ENCODE results near the gene ZNF701. TPM values are rescaled to one million over a fixed set of nuclear protein-coding genes. Genes with fewer than 3 reads are reported as not detected.

Gene ZNF701
- total RNA-seq, 4 donors from 2014 or later = 10.8 to 16.8 (median 11.8) TPM

- Histone ChIP-seq H3K27ac (no peak overlapping the region), H3K9me3 (no peaks in the 10 kb centered on the region), H3K27me3 (no peaks in the 10 kb centered on the region), H3K4me1 (peaks cover 0 to 20% (median 11%) of the 10 kb centered on the region in 3 donors), H3K4me3 (no peak overlapping the region), H3K36me3 (peaks cover 0 to 20% of the 10 kb centered on the region in 2 donors)
- WGBS, 2 donors (ENCODE audit: low coverage in 1 of 2) = 60 to 80% methylated on average over 1 to 9 of the region's 11 CpGs
- TF ChIP-seq EP300 (IDR thresholded peaks at IDR 0.05) (no peak), POLR2A (IDR thresholded peaks at IDR 0.05) (no peak), CTCF (IDR thresholded peaks at IDR 0.05) (no peak), POLR2AphosphoS5 (IDR thresholded peaks at IDR 0.05) (no peak)
- ATAC-seq = no peak
These were observed 65.9 kb downstream of the ZNF701 start for GRCh38 chr19:52635786-52636570.

Small RNA genes lying within 50 kb of the gene (small RNA-seq; reads per million reads assigned to genes)
- 0 reads per million in 4 donors for gene RPL39P34

Other genes starting within 250 kb of the ZNF701 start
- gene ZNF610, start 234.0 kb upstream of the ZNF701 start, total RNA-seq = 1 to 10 TPM; 1.7 to 4.7 (median 2.9) TPM
- 10 to 100 TPM; 16.0 to 29.5 (median 27.6) TPM for gene ZNF880, start 200.4 kb upstream of the ZNF701 start, total RNA-seq
- 10 to 100 TPM; 12.1 to 52.1 (median 23.5) TPM for gene ZNF528, start 172.4 kb upstream of the ZNF701 start, total RNA-seq
- under 1 TPM in 3 of 4 donors, not detected in 1; 0.22 to 0.66 (median 0.31) TPM for gene ZNF534, start 141.1 kb upstream of the ZNF701 start, total RNA-seq
- gene ZNF578, start 116.7 kb upstream of the ZNF701 start, total RNA-seq = 1 to 10 TPM; 1.1 to 4.2 (median 2.0) TPM
- gene ZNF808, start 42.6 kb upstream of the ZNF701 start, total RNA-seq = 10 to 100 TPM; 13.1 to 33.2 (median 22.2) TPM
- gene ZNF83, start 68.1 kb downstream of the ZNF701 start, total RNA-seq = 10 to 100 TPM; 30.3 to 99.3 (median 49.4) TPM
- gene ZNF611, start 164.8 kb downstream of the ZNF701 start, total RNA-seq = 10 to 100 TPM in 2 of 4 donors, 1 to 10 TPM in 2; 4.8 to 14.6 (median 9.7) TPM
- 10 to 100 TPM in 1 of 4 donors, 1 to 10 TPM in 3; 3.2 to 10.9 (median 6.6) TPM for gene ZNF600, start 216.5 kb downstream of the ZNF701 start, total RNA-seq